GM18499 (cell line): ENCODE measurements around the gene CLECL1.
"Not testable (repeated sequence)": the region's sequence is repeated elsewhere in the genome, so short reads cannot be mapped to it uniquely, and the experiment has no call there.

Source experiments
- ATAC-seq: cut with Tn5 transposase; IDR thresholded peaks from one replicate; pipeline ENCODE4 v1.9.1; 2021; ENCODE audit warnings: moderate number of reproducible peaks; ENCODE audit not compliant: insufficient read depth, unreplicated experiment

The CLECL1 gene

GRCh38 chr12:9699898-9700605 lies 32.8 kb downstream of the CLECL1 start:
- no peak for ATAC-seq

GRCh38 chr12:9699269-9699897 lies 33.5 kb downstream of the CLECL1 start:
- ATAC-seq = no peak

GRCh38 chr12:9698681-9699080 lies 34.2 kb downstream of the CLECL1 start:
- no peak for ATAC-seq

- ATAC-seq = no peak
These were observed 35.3 kb downstream of the CLECL1 start for GRCh38 chr12:9697619-9698018.

GRCh38 chr12:9695661-9696060 lies 37.2 kb downstream of the CLECL1 start:
- ATAC-seq = not testable (repeated sequence)

GRCh38 chr12:9695150-9695549 lies 37.7 kb downstream of the CLECL1 start:
- not testable (repeated sequence) for ATAC-seq

- ATAC-seq = no peak
These were observed 38.7 kb downstream of the CLECL1 start for GRCh38 chr12:9694241-9694640.

- ATAC-seq = no peak
These were observed 40.0 kb downstream of the CLECL1 start for GRCh38 chr12:9692909-9693308.

- no peak for ATAC-seq
These were observed 45.7 kb downstream of the CLECL1 start for GRCh38 chr12:9687228-9687627.

GRCh38 chr12:9685915-9686314 lies 47.0 kb downstream of the CLECL1 start:
- ATAC-seq = no peak

GRCh38 chr12:9685366-9685765 lies 47.5 kb downstream of the CLECL1 start:
- ATAC-seq = not testable (repeated sequence)

- ATAC-seq = not testable (repeated sequence)
These were observed 49.9 kb downstream of the CLECL1 start for GRCh38 chr12:9682949-9683348.

GRCh38 chr12:9682508-9682907 lies 50.4 kb downstream of the CLECL1 start:
- not testable (repeated sequence) for ATAC-seq

- no peak for ATAC-seq
These were observed 58.7 kb downstream of the CLECL1 start for GRCh38 chr12:9674226-9674590.

- ATAC-seq = no peak
These were observed 59.3 kb downstream of the CLECL1 start for GRCh38 chr12:9673404-9674225.
